Measurements from ENCODE around the gene RTL1.

The RTL1 gene

GRCh38 chr14:100834082-100834793, 69.3 kb downstream of the RTL1 start:
- DNase-seq (ENCODE audit: low read depth), result no peak

GRCh38 chr14:100832311-100832960, 71.1 kb downstream of the RTL1 start:
- DNase-seq (ENCODE audit: low read depth), result no peak

- DNase-seq (ENCODE audit: low read depth), result no peak
Measured at GRCh38 chr14:100830681-100831080, 72.8 kb downstream of the RTL1 start.

All from fibroblast of the conjunctiva (primary cell).